COR-L47 (cell line): Measurements from ENCODE around the gene MEIOB.

ENCODE experiments used
- DNase-seq: peaks from one replicate; lab custom pipeline; 2025; lab: John Stamatoyannopoulos, UW

MEIOB gene

GRCh38 chr16:1828645-1829410, 43.1 kb downstream of the MEIOB start:
- DNase-seq: no peak

- peak; percentile 88 for DNase-seq
These were observed 45.0 kb downstream of the MEIOB start, which contains the start of the genes FAHD1 and HAGH for GRCh38 chr16:1826691-1827573. Gene FAHD1, plus strand, starts transcription at chr16:1827206. Its CDS starts 33 bp downstream, at chr16:1827239. Gene HAGH, minus strand, starts transcription at chr16:1826825. Its CDS starts 38 bp downstream, at chr16:1826787.

- peak; percentile 57 for DNase-seq
These were observed 45.9 kb downstream of the MEIOB start for GRCh38 chr16:1825864-1826690.

GRCh38 chr16:1825381-1825863, 46.5 kb downstream of the MEIOB start:
- DNase-seq: no peak

- DNase-seq: no peak
These were observed 48.1 kb downstream of the MEIOB start for GRCh38 chr16:1823821-1824220.

GRCh38 chr16:1822801-1823200, 49.2 kb downstream of the MEIOB start:
- DNase-seq: no peak

- DNase-seq: no peak
These were observed 49.9 kb downstream of the MEIOB start for GRCh38 chr16:1821861-1822611.

- DNase-seq: no peak
These were observed 51.0 kb downstream of the MEIOB start for GRCh38 chr16:1820946-1821290.

- no peak for DNase-seq
These were observed 51.6 kb downstream of the MEIOB start for GRCh38 chr16:1820096-1820945.

GRCh38 chr16:1819611-1820010, 52.4 kb downstream of the MEIOB start:
- no peak for DNase-seq

- no peak for DNase-seq
These were observed 53.0 kb downstream of the MEIOB start for GRCh38 chr16:1818873-1819525.

- DNase-seq: no peak
These were observed 53.6 kb downstream of the MEIOB start for GRCh38 chr16:1818204-1818872.

GRCh38 chr16:1817716-1818115, 54.2 kb downstream of the MEIOB start:
- no peak for DNase-seq

GRCh38 chr16:1817276-1817589, 54.7 kb downstream of the MEIOB start:
- DNase-seq: no peak

GRCh38 chr16:1816396-1817275, 55.3 kb downstream of the MEIOB start:
- DNase-seq: no peak

GRCh38 chr16:1815461-1815860, 56.5 kb downstream of the MEIOB start:
- DNase-seq: no peak

- DNase-seq: peak; percentile 93
These were observed 59.2 kb downstream of the MEIOB start for GRCh38 chr16:1812732-1813163.

GRCh38 chr16:1810536-1810935, 61.4 kb downstream of the MEIOB start:
- DNase-seq: no peak
